Measurements from ENCODE around the gene PRKCA. TPM values are rescaled to one million over a fixed set of nuclear protein-coding genes. Genes with fewer than 3 reads are reported as not detected.

Gene PRKCA
- total and polyA plus RNA-seq, 9 donors: 9.1 to 67.6 (median 37.2) TPM

DNA sequence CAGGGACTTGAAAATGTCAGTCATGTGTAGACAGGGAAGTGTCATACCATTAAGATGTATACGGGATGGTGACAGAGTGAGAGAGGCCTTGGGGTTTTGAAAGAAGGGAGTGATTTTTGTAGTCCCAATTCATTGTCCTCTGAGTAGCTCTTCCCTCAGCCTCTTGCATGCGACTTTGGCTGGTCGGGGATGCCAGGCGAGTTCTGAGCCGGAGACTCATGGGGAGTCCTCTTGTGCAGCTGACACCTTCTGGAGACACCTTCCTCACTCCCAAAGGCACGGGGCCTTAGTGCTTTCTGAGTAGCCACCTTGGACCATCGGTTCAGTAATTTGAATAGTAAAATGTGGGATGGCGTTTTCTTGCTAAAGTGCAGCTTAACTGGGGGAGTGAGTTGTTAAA lies 144.7 kb downstream of the PRKCA start:
- H3K9me3 ChIP-seq: no peaks in the 10 kb centered on the region
- H3K4me3 ChIP-seq: no peak overlapping the region
- no peak for DNase-seq
- TF ChIP-seq EP300 (IDR thresholded peaks at IDR 0.05) (no peak), POLR2A (IDR thresholded peaks at IDR 0.05) (no peak)
- TF ChIP-seq, protein P1, sequence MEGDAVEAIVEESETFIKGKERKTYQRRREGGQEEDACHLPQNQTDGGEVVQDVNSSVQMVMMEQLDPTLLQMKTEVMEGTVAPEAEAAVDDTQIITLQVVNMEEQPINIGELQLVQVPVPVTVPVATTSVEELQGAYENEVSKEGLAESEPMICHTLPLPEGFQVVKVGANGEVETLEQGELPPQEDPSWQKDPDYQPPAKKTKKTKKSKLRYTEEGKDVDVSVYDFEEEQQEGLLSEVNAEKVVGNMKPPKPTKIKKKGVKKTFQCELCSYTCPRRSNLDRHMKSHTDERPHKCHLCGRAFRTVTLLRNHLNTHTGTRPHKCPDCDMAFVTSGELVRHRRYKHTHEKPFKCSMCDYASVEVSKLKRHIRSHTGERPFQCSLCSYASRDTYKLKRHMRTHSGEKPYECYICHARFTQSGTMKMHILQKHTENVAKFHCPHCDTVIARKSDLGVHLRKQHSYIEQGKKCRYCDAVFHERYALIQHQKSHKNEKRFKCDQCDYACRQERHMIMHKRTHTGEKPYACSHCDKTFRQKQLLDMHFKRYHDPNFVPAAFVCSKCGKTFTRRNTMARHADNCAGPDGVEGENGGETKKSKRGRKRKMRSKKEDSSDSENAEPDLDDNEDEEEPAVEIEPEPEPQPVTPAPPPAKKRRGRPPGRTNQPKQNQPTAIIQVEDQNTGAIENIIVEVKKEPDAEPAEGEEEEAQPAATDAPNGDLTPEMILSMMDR (IDR thresholded peaks at IDR 0.05): no peak
- H3K27ac ChIP-seq: no peak overlapping the region
- H3K27me3 ChIP-seq: no peaks in the 10 kb centered on the region
- WGBS, 3 donors: 97% methylated on average over 8 of the region's 8 CpGs
- peaks cover 2% of the 10 kb centered on the region for H3K4me1 ChIP-seq (ENCODE audit: insufficient read depth)
- no peaks in the 10 kb centered on the region for H3K36me3 ChIP-seq
- intact Hi-C loops (cut with DNase I): no loop called here

- TF ChIP-seq POLR2A (IDR thresholded peaks at IDR 0.05) (no peak), EP300 (IDR thresholded peaks at IDR 0.05) (no peak)
- TF ChIP-seq, protein P1 (IDR thresholded peaks at IDR 0.05): no peak
- H3K36me3 ChIP-seq: no peaks in the 10 kb centered on the region
- intact Hi-C loops (cut with DNase I): no loop called here
These were observed 145.7 kb downstream of the PRKCA start for GRCh38 chr17:66448026-66448639.

GRCh38 chr17:66449418-66449977 lies 147.1 kb downstream of the PRKCA start:
- no peak for DNase-seq
- intact Hi-C loops (cut with DNase I): no loop called here
- peaks cover 3% of the 10 kb centered on the region for H3K4me1 ChIP-seq (ENCODE audit: insufficient read depth)
- TF ChIP-seq, protein P1 (IDR thresholded peaks at IDR 0.05): no peak
- WGBS, 3 donors: 71 to 78% (median 76%) methylated on average over 8 of the region's 8 CpGs
- H3K27ac ChIP-seq: no peak overlapping the region
- no peaks in the 10 kb centered on the region for H3K27me3 ChIP-seq
- no peaks in the 10 kb centered on the region for H3K36me3 ChIP-seq
- H3K9me3 ChIP-seq: no peaks in the 10 kb centered on the region
- no peak overlapping the region for H3K4me3 ChIP-seq

More at GRCh38 chr17:66448026-66448639, 145.7 kb downstream of the PRKCA start:
- Histone ChIP-seq H3K9me3 (no peaks in the 10 kb centered on the region), H3K4me1 (ENCODE audit: insufficient read depth) (peaks cover 2% of the 10 kb centered on the region), H3K27me3 (no peaks in the 10 kb centered on the region), H3K4me3 (no peak overlapping the region), H3K27ac (no peak overlapping the region)
- no peak for DNase-seq
- 89 to 92% (median 89%) methylated on average over 14 of the region's 14 CpGs for WGBS, 3 donors

GRCh38 chr17:66450008-66450851 lies 147.8 kb downstream of the PRKCA start:
- Histone ChIP-seq H3K27me3 (no peaks in the 10 kb centered on the region), H3K4me1 (ENCODE audit: insufficient read depth) (peaks cover 3% of the 10 kb centered on the region), H3K9me3 (no peaks in the 10 kb centered on the region), H3K27ac (no peak overlapping the region), H3K4me3 (no peak overlapping the region), H3K36me3 (no peaks in the 10 kb centered on the region)
- 87 to 88% (median 87%) methylated on average over 12 of the region's 12 CpGs for WGBS, 3 donors
- DNase-seq: no peak
- TF ChIP-seq, protein P1 (IDR thresholded peaks at IDR 0.05): no peak
- no peak for TF ChIP-seq EP300 (IDR thresholded peaks at IDR 0.05)
- no peak for TF ChIP-seq POLR2A (IDR thresholded peaks at IDR 0.05)
- intact Hi-C loops (cut with DNase I): no loop called here

Data from ovary (tissue), 9 donors.